Muscle of leg (tissue), 11 donors: Measurements from ENCODE around the gene RBFOX2. TPM values are rescaled to one million over a fixed set of nuclear protein-coding genes. Genes with fewer than 3 reads are reported as not detected.

Experiments
- DNase-seq: peaks from one replicate; pipeline ENCODE4 v3.0.0; 2013
- H3K27ac ChIP-seq: one replicate; pipeline ENCODE4 v1.5.1; 2013; ENCODE audit warnings: mild to moderate bottlenecking, low read length, control low read depth
- H3K27me3 ChIP-seq: one replicate; pipeline ENCODE4 v1.6.1; 2013; ENCODE audit warnings: low read length; ENCODE audit not compliant: control insufficient read depth, insufficient read depth
- H3K36me3 ChIP-seq: one replicate; pipeline ENCODE4 v1.6.1; 2013; ENCODE audit warnings: low read length; ENCODE audit not compliant: control insufficient read depth, insufficient read depth
- H3K4me1 ChIP-seq: one replicate; pipeline ENCODE4 v1.6.1; 2013; ENCODE audit warnings: low read length; ENCODE audit not compliant: control insufficient read depth, insufficient read depth
- H3K4me3 ChIP-seq: one replicate; pipeline ENCODE4 v1.5.1; 2013; ENCODE audit warnings: low read length, control low read depth
- H3K9me3 ChIP-seq: replicated peaks from 2 replicates; pipeline ENCODE4 v1.6.1; 2013; ENCODE audit warnings: low read depth, low read length; ENCODE audit not compliant: control insufficient read depth
- WGBS: methylation state at CpG from one replicate; pipeline ENCODE4 v1.1.5; 2013; ENCODE audit warnings: missing lambda C conversion rate; ENCODE audit not compliant: insufficient coverage; 5-methylcytosine and 5-hydroxymethylcytosine counted together
- polyA plus RNA-seq, 8 donors: library from polyadenylated mRNA; unstranded; fragments of 120-200 nt; gene quantifications; one replicate each; pipeline versions ENCODE4 v1.2.1 to v1.2.3, GENCODE V29; 2013; ENCODE audit warnings: inconsistent platforms in 1 of 8, low replicate concordance in 1 of 8; ENCODE audit not compliant: insufficient read length in 8 of 8, insufficient read depth in 1 of 8
- total RNA-seq: library from RNA; stranded (reverse); fragments of 120-200 nt; gene quantifications from one replicate; pipeline ENCODE4 v1.2.4, GENCODE V29; 2013

Gene RBFOX2
- total and polyA plus RNA-seq, 9 donors = 159 to 234 (median 197) TPM

- Histone ChIP-seq H3K4me1 (peaks cover 23% of the 10 kb centered on the region), H3K27ac (peak overlapping the region; percentile 87), H3K36me3 (no peaks in the 10 kb centered on the region), H3K27me3 (no peaks in the 10 kb centered on the region), H3K4me3 (peak overlapping the region; percentile 24), H3K9me3 (no peaks in the 10 kb centered on the region)
- no peak for DNase-seq
- 25% methylated on average over 2 of the region's 7 CpGs for WGBS
Measured at GRCh38 chr22:35894464-35894878, 134.2 kb downstream of the RBFOX2 start.

- Histone ChIP-seq H3K9me3 (no peaks in the 10 kb centered on the region), H3K27ac (peak overlapping the region; percentile 87), H3K4me1 (peaks cover 23% of the 10 kb centered on the region), H3K27me3 (no peaks in the 10 kb centered on the region), H3K4me3 (peak overlapping the region; percentile 24), H3K36me3 (no peaks in the 10 kb centered on the region)
- peak; percentile 88 for DNase-seq
- WGBS = 6% methylated on average over 2 of the region's 4 CpGs
Measured at GRCh38 chr22:35893698-35894097, 134.9 kb downstream of the RBFOX2 start.

- H3K9me3 ChIP-seq = no peaks in the 10 kb centered on the region
- no peak overlapping the region for H3K4me3 ChIP-seq
- DNase-seq = peak; percentile 65
- H3K27me3 ChIP-seq = no peaks in the 10 kb centered on the region
- 20% methylated on average over 2 of the region's 4 CpGs for WGBS
- H3K36me3 ChIP-seq = no peaks in the 10 kb centered on the region
- H3K4me1 ChIP-seq = peaks cover 23% of the 10 kb centered on the region
- H3K27ac ChIP-seq = peak overlapping the region; percentile 4
Measured at GRCh38 chr22:35892192-35892591, 136.4 kb downstream of the RBFOX2 start.

GRCh38 chr22:35891442-35891841 lies 137.2 kb downstream of the RBFOX2 start:
- H3K9me3 ChIP-seq = no peaks in the 10 kb centered on the region
- no peak for DNase-seq
- H3K27me3 ChIP-seq = no peaks in the 10 kb centered on the region
- H3K4me1 ChIP-seq = peaks cover 23% of the 10 kb centered on the region
- no CpG with 5 or more reads among the region's 1 CpG for WGBS
- H3K27ac ChIP-seq = no peak overlapping the region
- H3K4me3 ChIP-seq = no peak overlapping the region
- H3K36me3 ChIP-seq = no peaks in the 10 kb centered on the region

GRCh38 chr22:35889071-35889470 lies 139.6 kb downstream of the RBFOX2 start:
- H3K36me3 ChIP-seq = no peaks in the 10 kb centered on the region
- H3K27me3 ChIP-seq = no peaks in the 10 kb centered on the region
- WGBS = 100% methylated on average over 4 of the region's 4 CpGs
- H3K9me3 ChIP-seq = no peaks in the 10 kb centered on the region
- no peak for DNase-seq
- peaks cover 7% of the 10 kb centered on the region for H3K4me1 ChIP-seq
- no peak overlapping the region for H3K4me3 ChIP-seq
- H3K27ac ChIP-seq = no peak overlapping the region

- H3K27ac ChIP-seq = no peak overlapping the region
- H3K27me3 ChIP-seq = no peaks in the 10 kb centered on the region
- WGBS = no CpG with 5 or more reads among the region's 2 CpGs
- peaks cover 8% of the 10 kb centered on the region for H3K4me1 ChIP-seq
- no peaks in the 10 kb centered on the region for H3K36me3 ChIP-seq
- H3K4me3 ChIP-seq = no peak overlapping the region
- no peaks in the 10 kb centered on the region for H3K9me3 ChIP-seq
- no peak for DNase-seq
Measured at GRCh38 chr22:35888181-35888870, 140.3 kb downstream of the RBFOX2 start.

GRCh38 chr22:35887296-35887875 lies 141.2 kb downstream of the RBFOX2 start:
- Histone ChIP-seq H3K4me3 (no peak overlapping the region), H3K4me1 (peaks cover 10% of the 10 kb centered on the region), H3K27me3 (no peaks in the 10 kb centered on the region), H3K36me3 (no peaks in the 10 kb centered on the region), H3K9me3 (no peaks in the 10 kb centered on the region), H3K27ac (no peak overlapping the region)
- WGBS = 88% methylated on average over 2 of the region's 2 CpGs
- no peak for DNase-seq

GRCh38 chr22:35886309-35886708 lies 142.3 kb downstream of the RBFOX2 start:
- H3K27me3 ChIP-seq = no peaks in the 10 kb centered on the region
- H3K4me3 ChIP-seq = no peak overlapping the region
- no peaks in the 10 kb centered on the region for H3K36me3 ChIP-seq
- H3K4me1 ChIP-seq = peaks cover 10% of the 10 kb centered on the region
- no peak for DNase-seq
- WGBS = no CpG with 5 or more reads among the region's 4 CpGs
- H3K27ac ChIP-seq = no peak overlapping the region
- H3K9me3 ChIP-seq = no peaks in the 10 kb centered on the region

- Histone ChIP-seq H3K27me3 (no peaks in the 10 kb centered on the region), H3K4me1 (peaks cover 17% of the 10 kb centered on the region), H3K27ac (no peak overlapping the region), H3K4me3 (no peak overlapping the region), H3K36me3 (no peaks in the 10 kb centered on the region), H3K9me3 (no peaks in the 10 kb centered on the region)
- no peak for DNase-seq
- WGBS = no CpG with 5 or more reads among the region's 2 CpGs
Measured at GRCh38 chr22:35884529-35884928, 144.1 kb downstream of the RBFOX2 start.

GRCh38 chr22:35883031-35883620 lies 145.5 kb downstream of the RBFOX2 start:
- H3K27ac ChIP-seq = peak overlapping the region; percentile 59
- no peaks in the 10 kb centered on the region for H3K36me3 ChIP-seq
- H3K4me1 ChIP-seq = peaks cover 19% of the 10 kb centered on the region
- WGBS = 58% methylated on average over 3 of the region's 5 CpGs
- no peak overlapping the region for H3K4me3 ChIP-seq
- no peaks in the 10 kb centered on the region for H3K27me3 ChIP-seq
- DNase-seq = peak; percentile 61
- H3K9me3 ChIP-seq = no peaks in the 10 kb centered on the region
